ENCODE measurements around the gene CCHCR1. TPM values are rescaled to one million over a fixed set of nuclear protein-coding genes. Genes with fewer than 3 reads are reported as not detected.
"Not testable (repeated sequence)": the region's sequence is repeated elsewhere in the genome, so short reads cannot be mapped to it uniquely, and the experiment has no call there.

The CCHCR1 gene
- total and polyA plus RNA-seq, 5 donors = 9.6 to 16.7 (median 12.3) TPM

DNA sequence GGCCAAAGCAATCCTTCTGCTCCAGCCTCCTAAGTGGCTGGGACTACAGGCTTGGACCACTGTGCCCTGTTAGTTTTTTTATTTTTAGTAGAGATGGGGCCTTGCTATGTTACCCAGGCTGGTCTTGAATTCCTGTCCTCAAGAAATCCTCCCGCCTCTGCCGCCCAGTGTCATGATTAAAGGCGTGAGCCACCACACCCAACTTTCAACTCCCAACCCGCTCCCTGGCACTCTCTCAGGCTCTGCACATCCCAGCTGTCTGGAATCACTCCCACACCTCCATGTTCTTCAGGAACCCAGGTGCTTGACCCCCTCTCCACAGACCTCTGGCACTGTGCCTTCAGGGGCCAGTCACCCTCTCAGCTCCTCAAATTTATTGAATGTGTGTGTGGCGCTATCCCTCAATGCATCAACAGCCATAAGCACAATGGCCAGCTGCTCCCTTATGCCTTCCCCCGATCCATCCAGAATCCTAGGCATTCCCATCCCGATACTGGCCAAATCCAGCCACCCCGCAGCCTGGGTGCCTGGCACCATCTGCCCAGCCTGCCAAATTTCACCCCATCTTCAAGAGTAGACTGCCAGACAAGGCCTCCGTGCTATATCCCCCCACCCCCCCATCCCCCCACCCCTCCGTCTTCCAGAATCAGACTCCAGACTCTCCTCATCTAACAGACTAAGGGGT is 13.5 kb upstream of the CCHCR1 start:
- no peak overlapping the region for H3K27ac ChIP-seq (ENCODE audit: low read length)
- intact Hi-C loops (cut with DNase I) = no loop called here
- no peak for ATAC-seq
- no peak for DNase-seq
- no peaks in the 10 kb centered on the region for H3K9me3 ChIP-seq (ENCODE audit: control insufficient read depth, low read length)
- no peaks in the 10 kb centered on the region for H3K4me1 ChIP-seq (ENCODE audit: control insufficient read depth, insufficient read depth, low read length)
- H3K4me3 ChIP-seq (ENCODE audit: low read length) = no peak overlapping the region
- 90% methylated on average over 10 of the region's 10 CpGs for WGBS
- no peaks in the 10 kb centered on the region for H3K27me3 ChIP-seq (ENCODE audit: control insufficient read depth, insufficient read depth)

DNA sequence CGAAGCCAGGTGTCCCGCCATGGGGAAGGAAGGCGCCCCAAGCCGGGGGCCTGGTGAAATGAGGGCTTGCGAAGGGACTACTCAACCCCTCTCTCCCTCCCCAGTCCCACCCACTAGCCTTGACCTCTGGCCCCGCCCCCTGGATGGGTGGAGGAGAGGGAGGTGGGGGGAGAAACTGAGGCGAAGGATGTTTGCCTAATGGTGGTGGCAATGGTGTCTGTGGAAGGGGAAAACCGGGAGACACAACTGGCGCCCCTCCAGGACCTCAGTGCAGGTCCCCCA is 12.9 kb upstream of the CCHCR1 start, which contains the start of gene POU5F1:
Gene POU5F1 (minus strand): TSS at position 83 of the 282 bp plus-strand sequence. CDS start 62 bp downstream, at position 21.
- ATAC-seq = no peak
- DNase-seq = no peak
- Histone ChIP-seq H3K4me1 (ENCODE audit: control insufficient read depth, insufficient read depth, low read length) (no peaks in the 10 kb centered on the region), H3K9me3 (ENCODE audit: control insufficient read depth, low read length) (no peaks in the 10 kb centered on the region), H3K27me3 (ENCODE audit: control insufficient read depth, insufficient read depth) (no peaks in the 10 kb centered on the region), H3K4me3 (ENCODE audit: low read length) (no peak within 1 kb of the TSS), H3K27ac (ENCODE audit: low read length) (no peak within 1 kb of the TSS)
- intact Hi-C loops (cut with DNase I) = no loop called here
- WGBS = 73% methylated on average over 9 of the region's 9 CpGs

DNA sequence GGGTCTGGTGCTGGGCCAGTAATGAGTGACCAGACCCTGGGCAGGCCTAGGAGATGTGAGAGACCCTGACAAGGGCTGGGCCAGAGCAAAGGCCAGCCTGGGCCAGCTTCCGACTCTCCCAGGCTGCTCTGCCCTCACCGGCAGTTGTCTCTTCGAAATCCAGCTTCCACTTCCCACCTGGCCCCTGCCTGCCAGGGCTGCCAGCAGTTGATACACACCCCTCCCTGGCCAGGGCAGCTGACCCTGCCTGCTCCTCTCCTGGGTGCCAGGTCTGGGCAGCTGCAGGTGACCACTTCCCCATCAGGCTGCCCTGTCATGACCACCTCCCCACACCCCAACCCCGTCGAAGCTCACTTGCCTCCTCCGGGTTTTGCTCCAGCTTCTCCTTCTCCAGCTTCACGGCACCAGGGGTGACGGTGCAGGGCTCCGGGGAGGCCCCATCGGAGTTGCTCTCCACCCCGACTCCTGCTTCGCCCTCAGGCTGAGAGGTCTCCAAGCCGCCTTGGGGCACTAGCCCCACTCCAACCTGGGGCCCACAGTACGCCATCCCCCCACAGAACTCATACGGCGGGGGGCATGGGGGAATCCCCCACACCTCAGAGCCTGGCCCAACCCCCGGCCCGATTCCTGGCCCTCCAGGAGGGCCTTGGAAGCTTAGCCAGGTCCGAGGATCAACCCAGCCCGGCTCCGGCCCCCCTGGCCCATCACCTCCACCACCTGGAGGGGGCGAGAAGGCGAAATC is 12.4 kb upstream of the CCHCR1 start:
- peak in 1 of 2 donors; percentile 11 for ATAC-seq
- not testable (repeated sequence) for H3K27me3 ChIP-seq (ENCODE audit: control insufficient read depth, insufficient read depth)

DNA sequence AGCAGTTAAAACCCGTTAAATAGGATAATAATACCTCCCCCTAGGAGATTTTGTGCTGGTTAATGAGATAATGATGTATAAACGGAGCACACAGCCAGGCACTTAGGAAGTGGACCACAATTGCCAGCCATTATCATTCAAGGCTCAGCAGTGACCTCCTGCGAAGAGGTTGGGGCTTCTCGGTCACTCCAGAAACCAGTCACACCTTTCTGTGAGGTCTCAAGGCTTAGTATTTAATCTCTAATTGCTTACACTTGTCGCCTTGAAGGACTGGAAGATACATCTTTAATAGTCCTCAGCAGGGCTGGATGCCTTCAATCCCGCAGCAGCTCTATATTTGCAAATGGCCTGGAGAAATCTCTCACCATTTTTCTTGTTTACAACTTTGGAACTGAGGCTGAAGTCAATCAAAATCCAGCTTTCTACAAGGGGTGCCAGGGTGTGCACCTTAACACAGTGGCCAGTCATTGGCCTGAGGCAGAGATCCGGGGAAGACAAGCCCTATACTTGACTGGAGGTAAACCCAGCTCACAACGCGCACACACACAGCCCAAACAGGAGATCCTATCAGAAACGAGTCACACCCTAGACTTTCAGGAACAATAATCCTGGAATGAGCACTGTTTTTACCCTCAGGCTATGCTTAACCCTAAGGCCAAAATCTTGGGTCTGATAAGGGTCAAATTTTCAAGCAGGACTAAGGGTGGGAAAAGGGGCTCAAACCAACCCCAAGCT is 11.7 kb upstream of the CCHCR1 start:
- DNase-seq (no peak), ATAC-seq (peak in 1 of 2 donors; percentile 31)
- 77% methylated on average over 10 of the region's 10 CpGs for WGBS
- Histone ChIP-seq H3K4me1 (ENCODE audit: control insufficient read depth, insufficient read depth, low read length) (no peaks in the 10 kb centered on the region), H3K27ac (ENCODE audit: low read length) (no peak overlapping the region), H3K27me3 (ENCODE audit: control insufficient read depth, insufficient read depth) (no peaks in the 10 kb centered on the region), H3K4me3 (ENCODE audit: low read length) (no peak overlapping the region), H3K9me3 (ENCODE audit: control insufficient read depth, low read length) (no peaks in the 10 kb centered on the region)
- intact Hi-C loops (cut with DNase I) = no loop called here

More for the DNA sequence above, 12.4 kb upstream of the CCHCR1 start:
- intact Hi-C loops (cut with DNase I); DNase-seq; H3K9me3 ChIP-seq (ENCODE audit: control insufficient read depth, low read length); H3K4me1 ChIP-seq (ENCODE audit: control insufficient read depth, insufficient read depth, low read length); H3K27ac ChIP-seq (ENCODE audit: low read length); H3K4me3 ChIP-seq (ENCODE audit: low read length): not testable (repeated sequence)
- 74% methylated on average over 23 of the region's 23 CpGs for WGBS

DNA sequence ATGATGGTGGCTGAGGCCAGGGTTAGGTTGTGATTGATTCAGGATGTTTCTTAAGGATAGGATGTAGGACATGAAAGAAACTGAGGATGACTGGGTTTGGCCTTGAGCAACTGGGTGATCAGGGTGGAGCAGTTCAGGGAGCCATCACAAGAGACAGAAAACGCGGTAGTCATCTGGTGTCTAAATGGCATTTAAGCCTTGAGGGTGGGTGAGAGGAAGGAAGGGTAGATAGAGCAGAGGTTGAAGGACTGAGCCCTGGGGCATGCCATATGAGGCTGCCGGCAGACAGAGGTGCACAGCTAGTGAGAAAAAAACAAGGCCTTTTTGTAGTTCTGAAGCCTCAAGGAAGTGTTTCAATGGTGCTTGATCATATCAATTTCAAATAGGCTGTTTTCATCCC is 11.0 kb upstream of the CCHCR1 start:
- WGBS = 77% methylated on average over 3 of the region's 3 CpGs
- H3K4me3 ChIP-seq (ENCODE audit: low read length) = no peak overlapping the region
- no peak for ATAC-seq
- DNase-seq = no peak
- no peaks in the 10 kb centered on the region for H3K27me3 ChIP-seq (ENCODE audit: control insufficient read depth, insufficient read depth)
- H3K9me3 ChIP-seq (ENCODE audit: control insufficient read depth, low read length) = no peaks in the 10 kb centered on the region
- H3K4me1 ChIP-seq (ENCODE audit: control insufficient read depth, insufficient read depth, low read length) = no peaks in the 10 kb centered on the region
- no peak overlapping the region for H3K27ac ChIP-seq (ENCODE audit: low read length)
- intact Hi-C loops (cut with DNase I) = no loop called here

DNA sequence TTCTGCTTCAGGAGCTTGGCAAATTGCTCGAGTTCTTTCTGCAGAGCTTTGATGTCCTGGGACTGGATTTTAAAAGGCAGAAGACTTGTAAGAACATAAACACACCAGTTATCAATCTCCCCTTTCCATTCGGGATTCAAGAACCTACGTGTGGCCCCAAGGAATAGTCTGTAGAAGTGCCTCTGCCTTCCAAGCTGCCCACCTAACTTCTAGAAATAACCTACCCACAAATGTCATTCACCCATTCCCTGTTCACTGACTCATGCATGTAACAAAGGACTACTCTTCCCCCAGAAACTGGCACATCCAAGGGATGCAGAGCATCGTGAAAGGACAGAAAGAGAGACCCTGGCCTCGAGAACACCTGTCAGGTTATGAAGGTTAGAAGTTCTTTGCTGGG is 8.4 kb upstream of the CCHCR1 start:
- H3K27me3 ChIP-seq (ENCODE audit: control insufficient read depth, insufficient read depth) = no peaks in the 10 kb centered on the region
- H3K27ac ChIP-seq (ENCODE audit: low read length) = no peak overlapping the region
- ATAC-seq = no peak
- no peak overlapping the region for H3K4me3 ChIP-seq (ENCODE audit: low read length)
- no peaks in the 10 kb centered on the region for H3K4me1 ChIP-seq (ENCODE audit: control insufficient read depth, insufficient read depth, low read length)
- no peak for DNase-seq
- intact Hi-C loops (cut with DNase I) = no loop called here
- WGBS = 75% methylated on average over 5 of the region's 5 CpGs
- no peaks in the 10 kb centered on the region for H3K9me3 ChIP-seq (ENCODE audit: control insufficient read depth, low read length)

DNA sequence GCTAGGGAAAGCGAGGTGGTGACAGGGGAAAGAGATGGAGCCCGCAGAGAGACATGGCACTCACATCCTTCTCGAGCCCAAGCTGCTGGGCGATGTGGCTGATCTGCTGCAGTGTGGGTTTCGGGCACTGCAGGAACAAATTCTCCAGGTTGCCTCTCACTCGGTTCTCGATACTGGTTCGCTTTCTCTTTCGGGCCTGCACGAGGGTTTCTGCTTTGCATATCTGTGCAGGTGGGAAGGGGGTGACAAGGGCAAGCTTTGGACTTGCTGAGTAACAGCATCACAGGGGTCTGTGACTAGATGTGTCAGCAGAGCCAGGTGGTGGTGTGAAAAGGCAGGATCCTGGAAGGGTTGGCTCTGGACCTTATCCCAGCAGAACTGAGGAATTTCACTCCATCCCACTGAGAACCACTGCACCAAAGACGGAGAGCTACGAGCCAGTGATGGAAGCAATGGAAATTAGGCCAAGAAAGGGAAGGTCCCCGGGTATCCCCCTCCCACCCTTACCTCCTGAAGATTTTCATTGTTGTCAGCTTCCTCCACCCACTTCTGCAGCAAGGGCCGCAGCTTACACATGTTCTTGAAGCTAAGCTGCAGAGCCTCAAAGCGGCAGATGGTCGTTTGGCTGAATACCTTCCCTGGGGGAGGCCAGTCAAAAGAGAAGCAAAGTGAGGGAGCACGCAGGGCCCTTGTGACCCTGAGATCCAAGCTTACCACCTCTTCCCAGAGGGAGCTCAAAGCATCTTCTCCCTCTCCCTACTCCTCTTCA is 7.6 kb upstream of the CCHCR1 start:
- H3K4me3 ChIP-seq (ENCODE audit: low read length); H3K4me1 ChIP-seq (ENCODE audit: control insufficient read depth, insufficient read depth, low read length); H3K9me3 ChIP-seq (ENCODE audit: control insufficient read depth, low read length); DNase-seq; H3K27ac ChIP-seq (ENCODE audit: low read length); intact Hi-C loops (cut with DNase I); ATAC-seq; H3K27me3 ChIP-seq (ENCODE audit: control insufficient read depth, insufficient read depth): not testable (repeated sequence)
- 75% methylated on average over 17 of the region's 17 CpGs for WGBS

DNA sequence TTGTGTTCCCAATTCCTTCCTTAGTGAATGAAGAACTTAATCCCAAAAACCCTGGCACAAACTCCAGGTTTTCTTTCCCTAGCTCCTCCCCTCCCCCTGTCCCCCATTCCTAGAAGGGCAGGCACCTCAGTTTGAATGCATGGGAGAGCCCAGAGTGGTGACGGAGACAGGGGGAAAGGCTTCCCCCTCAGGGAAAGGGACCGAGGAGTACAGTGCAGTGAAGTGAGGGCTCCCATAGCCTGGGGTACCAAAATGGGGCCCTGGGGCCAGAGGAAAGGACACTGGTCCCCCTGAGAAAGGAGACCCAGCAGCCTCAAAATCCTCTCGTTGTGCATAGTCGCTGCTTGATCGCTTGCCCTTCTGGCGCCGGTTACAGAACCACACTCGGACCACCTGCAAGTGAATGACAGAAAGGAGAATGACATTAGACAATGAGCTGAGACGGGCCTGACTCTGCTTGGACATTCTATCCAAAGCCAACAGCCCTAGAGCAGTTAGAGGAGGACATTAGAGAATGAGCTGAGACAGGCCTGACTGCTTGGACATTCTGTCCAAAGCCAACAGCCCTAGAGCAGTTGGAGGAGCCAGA is 7.0 kb upstream of the CCHCR1 start:
- 92% methylated on average over 7 of the region's 9 CpGs for WGBS
- ATAC-seq; H3K4me1 ChIP-seq (ENCODE audit: control insufficient read depth, insufficient read depth, low read length); H3K4me3 ChIP-seq (ENCODE audit: low read length); H3K9me3 ChIP-seq (ENCODE audit: control insufficient read depth, low read length); H3K27ac ChIP-seq (ENCODE audit: low read length); intact Hi-C loops (cut with DNase I); H3K27me3 ChIP-seq (ENCODE audit: control insufficient read depth, insufficient read depth); DNase-seq: not testable (repeated sequence)

DNA sequence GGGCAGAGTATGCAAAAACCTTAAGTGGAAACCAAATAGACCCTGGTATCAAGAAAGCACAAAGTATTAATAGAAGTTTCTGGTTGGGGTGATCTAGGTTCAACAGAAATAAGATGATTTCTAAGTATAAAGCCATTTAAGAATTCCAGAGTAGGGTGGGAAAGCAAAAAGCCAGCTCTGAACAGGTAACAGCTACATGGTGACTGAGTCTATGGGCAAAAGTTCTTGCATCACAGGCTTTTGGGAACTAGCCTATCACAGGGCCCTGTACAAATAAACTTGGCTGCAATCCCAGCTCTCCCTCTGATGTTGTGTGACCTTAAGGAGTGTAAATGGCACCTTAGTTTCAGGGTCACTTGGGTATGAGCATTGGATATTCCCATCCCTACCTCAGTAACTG is 6.3 kb upstream of the CCHCR1 start:
- no peak for ATAC-seq

DNA sequence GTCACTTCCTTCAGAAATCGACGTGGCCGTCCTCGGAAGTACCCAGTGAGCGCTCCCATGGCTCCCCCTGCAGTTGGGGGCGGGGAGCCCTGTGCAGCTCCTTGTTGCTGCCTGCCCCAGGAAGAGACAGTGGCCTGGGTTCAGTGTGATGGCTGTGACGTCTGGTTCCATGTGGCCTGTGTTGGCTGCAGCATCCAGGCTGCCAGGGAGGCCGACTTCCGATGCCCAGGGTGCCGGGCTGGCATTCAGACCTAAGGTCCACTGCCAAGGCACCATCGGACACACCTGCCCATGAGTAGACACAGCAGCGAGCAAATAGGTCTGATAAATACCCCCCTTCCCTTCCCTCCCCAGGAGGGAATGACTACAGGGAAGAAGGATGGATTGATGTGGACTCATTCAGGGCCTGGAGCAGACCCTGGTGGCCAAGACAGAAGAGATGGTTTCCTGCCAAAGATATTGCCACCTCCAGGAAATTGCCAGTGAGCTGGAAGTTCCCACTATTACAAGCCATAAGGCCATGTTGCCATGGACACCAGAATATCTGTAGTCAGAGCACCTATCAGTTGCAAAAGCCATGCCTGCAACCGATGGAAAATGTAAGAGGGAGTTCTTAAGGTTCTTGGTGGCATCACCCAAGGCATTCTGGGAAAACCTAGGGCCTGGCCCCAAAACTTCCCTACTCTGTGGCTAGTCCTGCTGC is 5.0 kb upstream of the CCHCR1 start:
- Histone ChIP-seq H3K4me1 (ENCODE audit: control insufficient read depth, insufficient read depth, low read length) (peaks cover 8% of the 10 kb centered on the region), H3K4me3 (ENCODE audit: low read length) (no peak overlapping the region), H3K27me3 (ENCODE audit: control insufficient read depth, insufficient read depth) (no peaks in the 10 kb centered on the region), H3K9me3 (ENCODE audit: control insufficient read depth, low read length) (no peaks in the 10 kb centered on the region), H3K27ac (ENCODE audit: low read length) (no peak overlapping the region)
- ATAC-seq (no peak), DNase-seq (no peak)
- intact Hi-C loops (cut with DNase I) = no loop called here
- 82% methylated on average over 13 of the region's 13 CpGs for WGBS

More for the DNA sequence above, 6.3 kb upstream of the CCHCR1 start:
- Histone ChIP-seq H3K27ac (ENCODE audit: low read length) (no peak overlapping the region), H3K4me1 (ENCODE audit: control insufficient read depth, insufficient read depth, low read length) (peaks cover 8% of the 10 kb centered on the region), H3K27me3 (ENCODE audit: control insufficient read depth, insufficient read depth) (no peaks in the 10 kb centered on the region), H3K4me3 (ENCODE audit: low read length) (no peak overlapping the region), H3K9me3 (ENCODE audit: control insufficient read depth, low read length) (no peaks in the 10 kb centered on the region)
- intact Hi-C loops (cut with DNase I) = no loop called here
- no peak for DNase-seq

Data from right cardiac atrium (tissue), 5 donors.